GM12873 (cell line): ENCODE measurements around the gene KCNK6.

ENCODE experiments used
- TF ChIP-seq, protein P1 (sequence below): IDR thresholded peaks from 2 replicates; pipeline ENCODE4 v1.5.1; 2012; ENCODE audit warnings: low read depth, mild to moderate bottlenecking, moderate library complexity, low read length, control low read depth; ENCODE audit not compliant: insufficient read depth; ENCODE audit errors: missing control alignments

Gene KCNK6

DNA sequence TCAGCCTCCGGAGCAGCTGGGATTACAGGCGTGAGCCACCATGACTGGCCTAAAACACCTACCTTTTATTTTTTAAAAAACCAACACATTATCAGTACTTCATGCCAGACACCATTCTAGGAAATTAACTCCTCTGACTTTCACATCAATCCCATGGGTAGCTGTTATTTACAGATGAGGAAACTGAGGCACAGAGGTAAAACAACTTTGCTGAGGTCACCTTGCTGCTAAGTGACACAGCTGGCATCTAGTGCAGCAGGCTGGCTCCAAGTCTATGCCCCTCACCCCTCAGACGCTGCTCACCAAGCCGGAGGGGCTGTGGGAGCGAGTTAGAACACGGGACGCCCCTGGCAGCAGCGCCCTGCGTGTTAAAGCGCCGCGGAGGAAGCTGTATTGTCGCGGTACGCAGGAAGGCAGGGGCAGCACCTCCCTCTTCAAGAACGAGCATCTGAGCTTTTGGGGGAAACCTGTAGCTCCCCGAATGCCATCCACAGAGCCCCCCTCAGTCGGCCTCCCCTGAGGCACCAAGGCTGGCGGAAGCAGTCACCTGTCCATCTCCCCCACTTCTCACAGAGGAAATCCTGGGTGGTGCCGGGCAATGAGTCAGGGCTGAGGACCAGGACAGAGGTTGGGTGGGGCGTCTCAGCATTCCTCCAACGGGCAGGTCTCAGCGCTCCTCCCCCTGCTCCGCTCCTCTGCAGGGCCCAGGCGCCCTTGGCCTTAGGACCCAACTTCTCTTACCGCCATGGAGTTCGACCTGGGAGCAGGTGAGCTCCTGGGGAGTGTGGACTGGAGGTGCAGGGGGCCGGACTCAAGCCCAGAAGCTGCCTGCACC lies 15.9 kb upstream of the KCNK6 start, which contains the start of gene C19orf33:
TSS of gene C19orf33 (plus strand) at position 735 of the 835 bp plus-strand sequence. CDS start at position 746, 11 bp downstream.
- TF ChIP-seq, protein P1, sequence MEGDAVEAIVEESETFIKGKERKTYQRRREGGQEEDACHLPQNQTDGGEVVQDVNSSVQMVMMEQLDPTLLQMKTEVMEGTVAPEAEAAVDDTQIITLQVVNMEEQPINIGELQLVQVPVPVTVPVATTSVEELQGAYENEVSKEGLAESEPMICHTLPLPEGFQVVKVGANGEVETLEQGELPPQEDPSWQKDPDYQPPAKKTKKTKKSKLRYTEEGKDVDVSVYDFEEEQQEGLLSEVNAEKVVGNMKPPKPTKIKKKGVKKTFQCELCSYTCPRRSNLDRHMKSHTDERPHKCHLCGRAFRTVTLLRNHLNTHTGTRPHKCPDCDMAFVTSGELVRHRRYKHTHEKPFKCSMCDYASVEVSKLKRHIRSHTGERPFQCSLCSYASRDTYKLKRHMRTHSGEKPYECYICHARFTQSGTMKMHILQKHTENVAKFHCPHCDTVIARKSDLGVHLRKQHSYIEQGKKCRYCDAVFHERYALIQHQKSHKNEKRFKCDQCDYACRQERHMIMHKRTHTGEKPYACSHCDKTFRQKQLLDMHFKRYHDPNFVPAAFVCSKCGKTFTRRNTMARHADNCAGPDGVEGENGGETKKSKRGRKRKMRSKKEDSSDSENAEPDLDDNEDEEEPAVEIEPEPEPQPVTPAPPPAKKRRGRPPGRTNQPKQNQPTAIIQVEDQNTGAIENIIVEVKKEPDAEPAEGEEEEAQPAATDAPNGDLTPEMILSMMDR, result no peak

GRCh38 chr19:38304352-38304865 lies 15.2 kb upstream of the KCNK6 start:
- TF ChIP-seq, protein P1, result no peak

DNA sequence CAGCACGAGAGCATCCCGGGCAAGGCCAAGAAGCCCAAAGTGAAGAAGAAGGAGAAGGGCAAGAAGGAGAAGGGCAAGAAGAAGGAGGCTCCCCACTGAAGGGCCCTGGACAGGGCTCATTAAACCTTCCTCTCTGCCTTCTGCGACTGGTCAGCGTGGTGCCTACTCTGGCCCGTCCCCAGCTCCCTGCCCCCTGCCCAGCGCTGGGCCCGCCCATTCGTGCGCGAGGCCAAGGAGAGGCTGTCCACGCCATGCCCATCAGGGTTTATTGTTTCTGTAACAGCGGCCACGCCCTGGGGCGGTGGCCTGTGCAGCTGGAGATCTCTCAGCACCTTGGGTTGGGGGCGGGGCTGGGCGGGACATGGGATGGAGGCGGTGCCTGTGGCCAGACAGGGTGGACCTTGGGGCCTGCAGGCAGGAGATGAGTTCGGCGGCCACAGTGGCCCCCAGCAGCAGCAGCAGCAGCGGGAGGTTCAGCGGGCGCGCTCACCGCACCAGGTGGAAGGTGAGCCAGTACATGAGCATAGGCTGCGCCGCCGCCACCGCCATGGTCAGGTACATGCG lies 14.7 kb upstream of the KCNK6 start:
- TF ChIP-seq, protein P1, result no peak

DNA sequence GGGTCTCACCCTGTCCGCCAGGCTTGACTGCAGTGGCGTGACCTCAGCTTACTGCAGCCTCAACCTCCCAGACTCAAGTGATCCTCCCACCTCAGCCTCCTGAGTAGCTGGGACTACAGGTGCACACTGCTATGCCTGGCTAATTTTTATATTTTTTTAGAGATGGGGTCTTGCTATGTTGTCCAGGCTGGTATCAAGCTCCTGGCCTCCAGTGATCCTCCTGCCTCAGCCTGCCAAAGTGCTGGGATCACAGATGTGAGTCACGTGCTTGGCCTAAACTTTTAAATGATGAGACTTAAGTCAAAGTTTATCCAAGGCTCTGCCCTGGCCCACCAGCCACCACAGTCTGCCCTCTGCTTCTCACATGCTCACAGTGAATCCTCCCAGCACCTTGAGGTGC lies 13.4 kb upstream of the KCNK6 start:
- TF ChIP-seq, protein P1, result no peak

GRCh38 chr19:38307076-38307475 lies 12.6 kb upstream of the KCNK6 start:
- TF ChIP-seq, protein P1, result no peak

GRCh38 chr19:38307597-38307996 lies 12.0 kb upstream of the KCNK6 start:
- TF ChIP-seq, protein P1, result no peak

DNA sequence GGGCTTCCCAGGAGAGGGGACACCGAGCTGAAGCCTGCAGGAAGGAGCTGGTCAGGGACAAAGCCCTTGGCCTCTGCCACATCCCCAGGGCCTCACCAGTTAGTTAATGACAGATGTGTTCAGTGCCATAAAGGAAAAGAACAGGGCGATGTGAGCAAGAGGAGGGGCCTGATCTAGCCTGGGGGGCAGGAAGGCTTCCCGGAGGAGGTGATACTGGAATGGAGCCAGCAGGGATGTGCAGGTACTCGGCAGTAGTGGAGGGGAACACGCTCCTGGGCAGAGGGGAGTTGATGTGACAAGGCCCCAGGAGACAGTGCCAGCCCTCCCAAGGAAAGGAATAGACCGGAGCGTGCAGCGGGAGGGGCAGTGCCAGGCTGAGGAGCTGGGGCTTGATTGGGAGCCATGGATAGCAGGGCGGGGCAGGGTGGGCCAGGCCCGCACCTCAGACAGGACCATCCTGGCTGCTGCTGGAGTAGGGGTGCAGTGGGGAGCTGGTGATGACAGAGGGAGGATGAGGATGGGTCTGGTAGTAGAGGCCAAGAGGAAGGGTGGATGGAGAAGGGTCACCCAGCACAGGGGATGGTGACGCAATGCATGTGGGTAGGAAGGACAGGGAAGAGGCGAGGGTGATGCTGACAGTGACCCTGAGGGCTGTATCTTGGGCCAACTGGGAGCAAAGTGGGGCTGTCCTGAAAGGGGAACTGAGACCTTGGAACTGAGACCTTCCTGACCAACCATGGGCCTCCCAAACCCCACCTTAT lies 11.5 kb upstream of the KCNK6 start:
- TF ChIP-seq, protein P1, result no peak
